SK-N-DZ (cell line): ENCODE data around the gene FNDC1.

Experiments
- DNase-seq: peaks from one replicate; pipeline ENCODE4 v3.0.0-alpha.2; 2015; ENCODE audit warnings: low spot score

Gene FNDC1

GRCh38 chr6:159307246-159307790 is 138.1 kb downstream of the FNDC1 start:
- DNase-seq = no peak

- DNase-seq = no peak
Observed at GRCh38 chr6:159308198-159308597, 139.0 kb downstream of the FNDC1 start.

- DNase-seq = no peak
Observed at GRCh38 chr6:159309723-159310122, 140.5 kb downstream of the FNDC1 start.

- DNase-seq = no peak
Observed at GRCh38 chr6:159311618-159312017, 142.4 kb downstream of the FNDC1 start.

- DNase-seq = no peak
Observed at GRCh38 chr6:159312206-159312605, 143.0 kb downstream of the FNDC1 start.

- no peak for DNase-seq
Observed at GRCh38 chr6:159313018-159313417, 143.8 kb downstream of the FNDC1 start.

GRCh38 chr6:159315562-159315961 is 146.4 kb downstream of the FNDC1 start:
- no peak for DNase-seq

- no peak for DNase-seq
Observed at GRCh38 chr6:159317430-159317829, 148.2 kb downstream of the FNDC1 start.

- no peak for DNase-seq
Observed at GRCh38 chr6:159321267-159321666, 152.1 kb downstream of the FNDC1 start.
